ENCODE measurements around the gene XYLT1.

The XYLT1 gene

GRCh38 chr16:17199135-17199534 is 271.6 kb downstream of the XYLT1 start:
- no peaks in the 10 kb centered on the region for H3K4me1 ChIP-seq (ENCODE audit: control insufficient read depth, insufficient read depth, low read length)
- CTCF ChIA-PET, result no interaction called here

GRCh38 chr16:17196526-17196925 is 274.2 kb downstream of the XYLT1 start:
- ChIA-PET CTCF (no interaction called here), POLR2A (no interaction called here)
- Histone ChIP-seq H3K4me3 (ENCODE audit: low read depth, low read length) (no peak overlapping the region), H3K9me3 (ENCODE audit: control insufficient read depth, insufficient read depth, low read depth, low read length) (no peaks in the 10 kb centered on the region), H3K27ac (ENCODE audit: extremely low read depth, low read depth, low read length) (no peak overlapping the region), H3K36me3 (ENCODE audit: control insufficient read depth in 2 of 2, insufficient read depth in 1 of 2, low read length in 2 of 2) (no peaks in the 10 kb centered on the region), H3K4me1 (ENCODE audit: control insufficient read depth, insufficient read depth, low read length) (no peaks in the 10 kb centered on the region)
- TF ChIP-seq ZNF223 (tag by site-specific recombination; IDR thresholded peaks at IDR 0.05), result no peak
- no peak for TF ChIP-seq ZNF423 (tag by site-specific recombination; IDR thresholded peaks at IDR 0.05)
- TF ChIP-seq ZNF654 (tag by site-specific recombination; IDR thresholded peaks at IDR 0.05; ENCODE audit: low read depth), result no peak
- no peak for TF ChIP-seq ELK4 (IDR thresholded peaks at IDR 0.05; ENCODE audit: borderline replicate concordance, low read depth, low read length)
- no peak for TF ChIP-seq ZIC2 (tag by site-specific recombination; IDR thresholded peaks at IDR 0.05)
- no peak for TF ChIP-seq ZNF529 (tag by site-specific recombination; IDR thresholded peaks at IDR 0.05; ENCODE audit: insufficient replicate concordance)
- no peak for TF ChIP-seq ZNF280D (tag by site-specific recombination; IDR thresholded peaks at IDR 0.05)
- no peak for TF ChIP-seq ZNF324 (tag by site-specific recombination; IDR thresholded peaks at IDR 0.05)
- TF ChIP-seq ZNF792 (tag by site-specific recombination; IDR thresholded peaks at IDR 0.05), result no peak
- TF ChIP-seq ZNF2 (tag by site-specific recombination; IDR thresholded peaks at IDR 0.05), result no peak
- TF ChIP-seq HOXA7 (CRISPR knock-in tag; IDR thresholded peaks at IDR 0.05; ENCODE audit: borderline replicate concordance), result no peak
- no peak for TF ChIP-seq ZNF214 (tag by site-specific recombination; IDR thresholded peaks at IDR 0.05; ENCODE audit: borderline replicate concordance)
- no peak for TF ChIP-seq ZNF610 (tag by site-specific recombination; IDR thresholded peaks at IDR 0.05; ENCODE audit: borderline replicate concordance)
- no peak for TF ChIP-seq PRDM10 (tag by site-specific recombination; IDR thresholded peaks at IDR 0.05)
- no peak for TF ChIP-seq ZBTB7A (tag by site-specific recombination; IDR thresholded peaks at IDR 0.05; ENCODE audit: low read depth)
- TF ChIP-seq ZFP69B (tag by site-specific recombination; IDR thresholded peaks at IDR 0.05), result no peak
- TF ChIP-seq ZBTB21 (tag by site-specific recombination; IDR thresholded peaks at IDR 0.05), result no peak
- no peak for TF ChIP-seq ZNF335 (tag by site-specific recombination; conservative IDR thresholded peaks at IDR 0.05)

More at GRCh38 chr16:17199135-17199534, 271.6 kb downstream of the XYLT1 start:
- Histone ChIP-seq H3K36me3 (ENCODE audit: control insufficient read depth in 2 of 2, insufficient read depth in 1 of 2, low read length in 2 of 2) (no peaks in the 10 kb centered on the region), H3K27ac (ENCODE audit: extremely low read depth, low read depth, low read length) (no peak overlapping the region), H3K9me3 (ENCODE audit: control insufficient read depth, insufficient read depth, low read depth, low read length) (no peaks in the 10 kb centered on the region), H3K4me3 (ENCODE audit: low read depth, low read length) (no peak overlapping the region)
- TF ChIP-seq PRDM4 (tag by site-specific recombination; IDR thresholded peaks at IDR 0.05), result no peak
- no peak for TF ChIP-seq SCRT1 (tag by site-specific recombination; IDR thresholded peaks at IDR 0.05; ENCODE audit: borderline replicate concordance)
- POLR2A ChIA-PET, result no interaction called here

Measured in HEK293 (cell line).